SK-N-SH (cell line): ENCODE measurements around the gene OR2T27. TPM values are rescaled to one million over a fixed set of nuclear protein-coding genes. Genes with fewer than 3 reads are reported as not detected.

Experiments
- CTCF ChIA-PET: fragments of 300-600, 350-600 bp; formaldehyde crosslinking; extraction: SDS; loops from one replicate; lab custom pipeline; 2021; lab: Yijun Ruan, JAX
- POLR2A ChIA-PET: fragments of 350-600 bp; sonication (Branson Sonifier 250); formaldehyde crosslinking; extraction: SDS; loops from one replicate; lab custom pipeline; 2020; ENCODE audit warnings: antibody characterized with exemption, inconsistent platforms; lab: Yijun Ruan, JAX
- DNase-seq: peaks from one replicate; pipeline ENCODE4 v3.0.0; 2012
- H2AFZ ChIP-seq: fragments of 200-600 bp; sonication (generic); 2 replicates; pipeline ENCODE4 v1.8.1; 2016; ENCODE audit warnings: antibody characterized with exemption, mild to moderate bottlenecking, low read depth
- H3F3A ChIP-seq: fragments of 200-600 bp; sonication (generic); replicated peaks from 2 replicates; pipeline ENCODE3; 2016; ENCODE audit warnings: antibody characterized with exemption, mild to moderate bottlenecking; ENCODE audit not compliant: insufficient read depth
- H3K27ac ChIP-seq, 2 experiments: fragments of 200-500 bp in 1 of 2; fragments of 200-600 bp in 1 of 2; sonication (Bioruptor generic) in 1 of 2; sonication (generic), shearing (Covaris generic) in 1 of 2; 2 replicates each; pipeline versions ENCODE4 v1.5.1 to v1.6.1; 2014 to 2016; ENCODE audit warnings: low read depth in 2 of 2, inconsistent platforms in 1 of 2, low read length in 1 of 2, mild to moderate bottlenecking in 1 of 2, mixed read lengths in 1 of 2
- H3K27me3 ChIP-seq: fragments of 200-600 bp; sonication (generic), shearing (Covaris generic); 2 replicates; pipeline ENCODE4 v1.6.1; 2016; ENCODE audit warnings: mixed run types; ENCODE audit not compliant: insufficient read depth
- H3K36me3 ChIP-seq, 2 experiments: fragments of 200-500 bp in 1 of 2; fragments of 200-600 bp in 1 of 2; sonication (Bioruptor generic) in 1 of 2; sonication (generic) in 1 of 2; replicated peaks in 1 of 2; 2 replicates each; pipeline versions ENCODE3 to v1.5.1; 2014 to 2016; ENCODE audit warnings: low read length in 1 of 2, mild to moderate bottlenecking in 1 of 2; ENCODE audit not compliant: insufficient read depth in 2 of 2, control insufficient read depth in 1 of 2
- H3K4me1 ChIP-seq, 2 experiments: fragments of 200-500 bp in 1 of 2; fragments of 200-600 bp in 1 of 2; sonication (Bioruptor generic) in 1 of 2; sonication (generic), shearing (Covaris generic) in 1 of 2; 2 replicates each; pipeline versions ENCODE4 v1.5.1 to v1.6.1; 2014 to 2016; ENCODE audit warnings: low read depth in 1 of 2, low read length in 1 of 2, mixed run types in 1 of 2; ENCODE audit not compliant: insufficient read depth in 2 of 2, control insufficient read depth in 1 of 2
- H3K4me2 ChIP-seq: fragments of 200-600 bp; sonication (generic), shearing (Covaris generic); 2 replicates; pipeline ENCODE4 v1.6.1; 2017; ENCODE audit warnings: mixed run types
- H3K4me3 ChIP-seq, 2 experiments: fragments of 200-500 bp in 1 of 2; fragments of 200-600 bp in 1 of 2; sonication (Bioruptor generic) in 1 of 2; sonication (generic), shearing (Covaris generic) in 1 of 2; 2 replicates each; pipeline versions ENCODE4 v1.5.1 to v1.8.1; 2014 to 2016; ENCODE audit warnings: low read depth in 2 of 2, inconsistent platforms in 1 of 2, low read length in 1 of 2, mild to moderate bottlenecking in 1 of 2, mixed read lengths in 1 of 2, moderate library complexity in 1 of 2
- H3K79me2 ChIP-seq: fragments of 200-600 bp; sonication (generic); 2 replicates; pipeline ENCODE4 v1.8.1; 2017; ENCODE audit warnings: mild to moderate bottlenecking; ENCODE audit not compliant: insufficient read depth
- H3K9ac ChIP-seq: fragments of 200-600 bp; sonication (generic); 2 replicates; pipeline ENCODE4 v1.6.1; 2017; ENCODE audit warnings: mixed run types
- H3K9me2 ChIP-seq: fragments of 200-600 bp; sonication (generic); 2 replicates; pipeline ENCODE4 v1.6.1; 2017; ENCODE audit warnings: mixed run types
- H3K9me3 ChIP-seq: fragments of 200-600 bp; sonication (generic); 2 replicates; pipeline ENCODE4 v1.6.1; 2017; ENCODE audit warnings: mixed run types, mild to moderate bottlenecking, moderate library complexity
- H4K20me1 ChIP-seq: fragments of 200-600 bp; sonication (generic); 2 replicates; pipeline ENCODE4 v1.6.1; 2017; ENCODE audit warnings: mild to moderate bottlenecking, mixed run types; ENCODE audit not compliant: insufficient read depth
- CHD2 ChIP-seq: fragments of 150-350 bp; IDR thresholded peaks from 2 replicates; pipeline ENCODE4 v1.6.1; 2018; ENCODE audit warnings: low read length; ENCODE audit not compliant: partially characterized antibody
- ELF1 ChIP-seq: IDR thresholded peaks from 2 replicates; pipeline ENCODE4 v1.4.0; 2012
- EP300 ChIP-seq, 2 experiments: IDR thresholded peaks; 2 replicates each; pipeline versions ENCODE4 v1.4.0 to v1.6.1; 2012; ENCODE audit warnings: borderline replicate concordance in 1 of 2, low read depth in 1 of 2, low read length in 1 of 2
- FOSL2 ChIP-seq: IDR thresholded peaks from 2 replicates; pipeline ENCODE4 v1.4.0; 2012; ENCODE audit warnings: low read depth, mild to moderate bottlenecking, moderate library complexity, borderline replicate concordance
- FOXM1 ChIP-seq: IDR thresholded peaks from 2 replicates; pipeline ENCODE4 v1.4.0; 2012; ENCODE audit warnings: low read depth, mild to moderate bottlenecking
- MAX ChIP-seq: IDR thresholded peaks from 2 replicates; pipeline ENCODE4 v1.4.0; 2012; ENCODE audit warnings: low read depth
- MEF2A ChIP-seq: IDR thresholded peaks from 2 replicates; pipeline ENCODE4 v1.4.0; 2012; ENCODE audit warnings: low read depth, borderline replicate concordance
- MXI1 ChIP-seq: IDR thresholded peaks from 2 replicates; pipeline ENCODE4 v1.6.1; 2012; ENCODE audit warnings: mild to moderate bottlenecking, low read depth, low read length, improper control_type of control experiment
- NFIC ChIP-seq: IDR thresholded peaks from 2 replicates; pipeline ENCODE4 v1.4.0; 2012; ENCODE audit warnings: borderline replicate concordance
- NRF1 ChIP-seq: IDR thresholded peaks from 2 replicates; pipeline ENCODE4 v1.6.1; 2012; ENCODE audit warnings: low read depth, mild to moderate bottlenecking, low read length
- POLR2AphosphoS5 ChIP-seq: IDR thresholded peaks from 2 replicates; pipeline ENCODE4 v1.6.1; 2012; ENCODE audit warnings: low read depth, low read length
- REST ChIP-seq: IDR thresholded peaks from 2 replicates; pipeline ENCODE4 v1.6.1; 2012; ENCODE audit warnings: mild to moderate bottlenecking, low read depth, low read length, moderate library complexity
- SIN3A ChIP-seq: IDR thresholded peaks from 2 replicates; pipeline ENCODE4 v1.6.1; 2012; ENCODE audit warnings: low read depth, mild to moderate bottlenecking, low read length, moderate library complexity, borderline replicate concordance
- SMC3 ChIP-seq: IDR thresholded peaks from 2 replicates; pipeline ENCODE4 v1.6.1; 2012; ENCODE audit warnings: low read depth, low read length, improper control_type of control experiment
- TAF1 ChIP-seq: IDR thresholded peaks from 2 replicates; pipeline ENCODE4 v1.6.1; 2012; ENCODE audit warnings: low read depth, mild to moderate bottlenecking, low read length, moderate library complexity, borderline replicate concordance
- TCF12 ChIP-seq: IDR thresholded peaks from 2 replicates; pipeline ENCODE4 v1.4.0; 2012
- TEAD4 ChIP-seq: IDR thresholded peaks from 2 replicates; pipeline ENCODE4 v1.4.0; 2012; ENCODE audit warnings: mild to moderate bottlenecking, borderline replicate concordance; ENCODE audit not compliant: insufficient read depth
- ZBTB33 ChIP-seq: IDR thresholded peaks from 2 replicates; pipeline ENCODE4 v1.4.0; 2012; ENCODE audit warnings: low read depth, borderline replicate concordance
- WGBS: methylation state at CpG from one replicate; pipeline ENCODE4 v1.1.6; 2017; ENCODE audit warnings: low lambda C conversion rate; 5-methylcytosine and 5-hydroxymethylcytosine counted together
- polyA plus RNA-seq, 3 experiments: library from polyadenylated mRNA; depleted of rRNA; stranded (reverse); fragments of >200 nt; gene quantifications; 2 replicates each; pipeline ENCODE4 v1.2.3, GENCODE V29; 2012
- TF ChIP-seq, protein P1 (sequence below): fragments of 150-350 bp; IDR thresholded peaks from 2 replicates; pipeline ENCODE4 v1.6.1; 2016; ENCODE audit warnings: mild to moderate bottlenecking, low read depth, low read length

The OR2T27 gene
- polyA plus RNA-seq, 1 of the 3 experiments (the other 2 are of a cell fraction), result not detected

- Histone ChIP-seq H3K4me1 (no peaks in the 10 kb centered on the region), H3K9ac (no peak overlapping the region), H3K4me3 (no peak overlapping the region), H4K20me1 (no peaks in the 10 kb centered on the region), H3K36me3 (no peaks in the 10 kb centered on the region), H3K9me2 (no peaks in the 10 kb centered on the region), H3K9me3 (no peaks in the 10 kb centered on the region), H2AFZ (no peak overlapping the region), H3K27me3 (peaks cover 7% of the 10 kb centered on the region; the same call in 1 of the 2 replicates), H3K4me2 (no peak overlapping the region), H3K27ac (no peak overlapping the region), H3K79me2 (no peaks in the 10 kb centered on the region), H3F3A (no peaks in the 10 kb centered on the region)
- ChIA-PET POLR2A (no interaction called here), CTCF (interaction anchor here (0.6 to 3.1 kb wide), 4 partner anchors 12 to 197 kb away, joined by 3 to 24 read pairs (median 4); no protein-coding TSS in a partner anchor)
- TF ChIP-seq MEF2A, result no peak
- TF ChIP-seq REST, result no peak
- TF ChIP-seq NRF1, result no peak
- TF ChIP-seq SIN3A, result no peak
- TF ChIP-seq MAX, result no peak
- no peak for TF ChIP-seq ZBTB33
- no peak for TF ChIP-seq TEAD4
- TF ChIP-seq FOXM1, result no peak
- TF ChIP-seq NFIC, result no peak
- TF ChIP-seq TCF12, result no peak
- TF ChIP-seq MXI1, result no peak
- no peak for TF ChIP-seq CHD2
- no peak for TF ChIP-seq POLR2AphosphoS5
- TF ChIP-seq SMC3, result no peak
- TF ChIP-seq ELF1, result no peak
- TF ChIP-seq, protein P1, sequence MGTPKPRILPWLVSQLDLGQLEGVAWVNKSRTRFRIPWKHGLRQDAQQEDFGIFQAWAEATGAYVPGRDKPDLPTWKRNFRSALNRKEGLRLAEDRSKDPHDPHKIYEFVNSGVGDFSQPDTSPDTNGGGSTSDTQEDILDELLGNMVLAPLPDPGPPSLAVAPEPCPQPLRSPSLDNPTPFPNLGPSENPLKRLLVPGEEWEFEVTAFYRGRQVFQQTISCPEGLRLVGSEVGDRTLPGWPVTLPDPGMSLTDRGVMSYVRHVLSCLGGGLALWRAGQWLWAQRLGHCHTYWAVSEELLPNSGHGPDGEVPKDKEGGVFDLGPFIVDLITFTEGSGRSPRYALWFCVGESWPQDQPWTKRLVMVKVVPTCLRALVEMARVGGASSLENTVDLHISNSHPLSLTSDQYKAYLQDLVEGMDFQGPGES, result no peak
- no peak for TF ChIP-seq FOSL2
- TF ChIP-seq TAF1, result no peak
- TF ChIP-seq EP300 (IDR thresholded peaks at IDR 0.05; ENCODE audit: borderline replicate concordance in 1 of 2, low read depth in 1 of 2, low read length in 1 of 2), result no peak
- no peak for DNase-seq
- 4% methylated on average over 7 of the region's 7 CpGs for WGBS
Observed at GRCh38 chr1:248618119-248618518, 37.2 kb downstream of the OR2T27 start.
